GM12874 (cell line): ENCODE results near the gene FBXL14.

Experiments used
- CTCF ChIP-seq: IDR thresholded peaks from 2 replicates; pipeline ENCODE4 v1.5.1; 2011; ENCODE audit warnings: low read depth, mild to moderate bottlenecking, control low read depth, low read length, moderate library complexity; ENCODE audit not compliant: insufficient read depth

The FBXL14 gene

GRCh38 chr12:1594261-1595025 lies at the start of gene FBXL14:
TSS of gene FBXL14 (minus strand) at chr12:1594581. CDS start at chr12:1594066, 515 bp downstream.
- no peak for TF ChIP-seq CTCF

- no peak for TF ChIP-seq CTCF
These were observed 49.6 kb upstream of the FBXL14 start for GRCh38 chr12:1643905-1644533.

- no peak for TF ChIP-seq CTCF
These were observed 48.7 kb upstream of the FBXL14 start for GRCh38 chr12:1643043-1643442.

GRCh38 chr12:1642513-1642912 lies 48.1 kb upstream of the FBXL14 start:
- TF ChIP-seq CTCF, result no peak

- no peak for TF ChIP-seq CTCF
These were observed 46.2 kb upstream of the FBXL14 start for GRCh38 chr12:1640328-1641234.

GRCh38 chr12:1639538-1639937 lies 45.2 kb upstream of the FBXL14 start:
- no peak for TF ChIP-seq CTCF

GRCh38 chr12:1638203-1638602 lies 43.8 kb upstream of the FBXL14 start:
- TF ChIP-seq CTCF, result no peak
